ENCODE data around the gene MYLK4.

Gene MYLK4

DNA sequence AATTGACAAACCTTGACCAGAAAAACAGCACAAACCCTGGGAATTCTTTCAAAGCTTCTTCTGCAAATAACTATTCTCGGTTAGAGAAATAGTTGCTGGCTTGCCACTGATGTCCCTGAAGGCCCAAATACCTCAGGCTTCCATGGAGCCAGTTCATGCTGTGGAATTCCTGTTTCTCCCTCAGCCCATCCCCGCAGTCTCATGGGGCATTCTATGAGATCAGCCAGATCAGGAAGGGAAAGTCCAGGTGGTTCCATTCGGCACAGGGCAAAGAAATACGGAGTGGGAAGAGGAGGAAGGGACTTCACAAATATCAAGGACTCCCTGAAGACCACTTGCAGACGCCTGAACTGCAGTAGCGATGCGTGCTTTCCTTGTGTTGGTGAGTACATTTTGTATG lies 63.3 kb downstream of the MYLK4 start:
- ATAC-seq = no peak
- H3K4me3 Mint-ChIP-seq = no peak overlapping the region

DNA sequence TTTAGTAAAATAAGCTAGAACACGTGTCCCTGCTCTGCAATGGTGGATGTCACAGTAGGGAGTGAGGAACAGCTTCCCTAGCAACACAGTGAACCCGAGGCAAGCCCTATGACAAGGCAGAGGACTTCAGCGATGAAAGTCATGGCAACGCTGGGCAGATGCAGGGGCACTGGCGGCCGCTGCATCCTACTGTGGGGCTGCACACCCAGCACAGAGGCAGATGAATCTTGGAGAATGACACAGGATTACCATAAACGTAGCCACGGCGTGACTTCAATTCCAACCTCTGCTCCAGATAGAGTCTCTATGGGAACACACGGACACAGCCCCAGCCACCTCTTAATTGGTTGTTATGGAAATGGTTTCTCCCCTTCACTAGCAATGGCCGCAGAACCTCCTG lies 64.2 kb downstream of the MYLK4 start:
- ATAC-seq = no peak
- Mint-ChIP-seq H3K27me3 (no peaks in the 10 kb centered on the region), H3K4me1 (no peaks in the 10 kb centered on the region), H3K27ac (no peak overlapping the region), H3K9me3 (no peaks in the 10 kb centered on the region), H3K36me3 (no peaks in the 10 kb centered on the region), H3K4me3 (no peak overlapping the region)

More for the DNA sequence above, 63.3 kb downstream of the MYLK4 start:
- H3K27ac Mint-ChIP-seq = no peak overlapping the region
- no peaks in the 10 kb centered on the region for H3K27me3 Mint-ChIP-seq
- no peaks in the 10 kb centered on the region for H3K9me3 Mint-ChIP-seq
- H3K4me1 Mint-ChIP-seq = no peaks in the 10 kb centered on the region
- no peaks in the 10 kb centered on the region for H3K36me3 Mint-ChIP-seq

DNA sequence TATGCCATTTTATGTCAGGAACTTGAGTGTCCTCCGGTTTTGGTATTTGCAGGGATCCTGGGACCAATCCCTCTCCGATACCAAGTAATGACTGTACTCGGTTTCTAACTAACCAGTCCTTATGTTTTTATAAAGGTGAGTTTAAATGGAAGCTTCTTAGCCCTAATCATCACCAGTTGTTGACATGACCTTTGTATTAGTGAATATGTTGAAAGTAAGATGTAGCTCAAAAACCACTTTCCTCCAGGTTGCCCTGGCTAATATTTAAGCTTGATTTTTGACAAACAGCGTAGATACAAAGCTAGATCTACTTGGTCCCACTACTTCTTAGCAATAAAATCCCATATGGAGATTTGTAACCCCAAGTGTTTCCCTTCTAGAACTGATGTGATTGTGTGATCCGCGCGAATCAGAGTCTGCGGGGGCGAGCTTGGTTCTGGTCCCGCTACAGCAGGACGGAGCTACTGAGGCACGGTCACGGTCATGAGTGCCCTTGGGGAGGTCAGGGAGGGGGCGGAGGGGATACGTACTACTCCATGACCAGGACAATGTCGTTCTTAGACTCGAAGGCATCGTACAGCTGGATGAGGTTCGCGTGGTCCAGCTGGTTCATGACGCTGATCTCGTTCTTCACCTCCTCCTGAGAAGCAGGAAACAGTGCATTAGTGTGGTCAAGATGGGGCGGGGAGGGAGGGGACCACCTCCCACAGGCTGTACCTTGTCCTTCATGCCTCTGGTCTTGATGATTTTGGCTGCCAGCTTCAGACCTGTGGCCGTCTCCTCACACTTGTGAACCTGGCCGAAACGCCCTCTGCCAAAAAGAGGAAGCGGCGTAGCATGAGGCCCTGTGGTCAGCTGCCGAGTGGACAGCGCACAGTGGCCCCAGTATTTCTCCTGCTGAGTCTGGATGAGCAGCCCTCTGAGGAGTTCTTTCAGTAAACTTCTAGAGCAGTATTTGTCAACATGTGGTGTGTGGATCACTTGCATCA lies 65.7 kb downstream of the MYLK4 start:
- H3K4me1 Mint-ChIP-seq = no peaks in the 10 kb centered on the region
- no peaks in the 10 kb centered on the region for H3K27me3 Mint-ChIP-seq
- ATAC-seq = no peak
- no peaks in the 10 kb centered on the region for H3K36me3 Mint-ChIP-seq
- H3K27ac Mint-ChIP-seq = no peak overlapping the region
- H3K9me3 Mint-ChIP-seq = no peaks in the 10 kb centered on the region
- H3K4me3 Mint-ChIP-seq = no peak overlapping the region

DNA sequence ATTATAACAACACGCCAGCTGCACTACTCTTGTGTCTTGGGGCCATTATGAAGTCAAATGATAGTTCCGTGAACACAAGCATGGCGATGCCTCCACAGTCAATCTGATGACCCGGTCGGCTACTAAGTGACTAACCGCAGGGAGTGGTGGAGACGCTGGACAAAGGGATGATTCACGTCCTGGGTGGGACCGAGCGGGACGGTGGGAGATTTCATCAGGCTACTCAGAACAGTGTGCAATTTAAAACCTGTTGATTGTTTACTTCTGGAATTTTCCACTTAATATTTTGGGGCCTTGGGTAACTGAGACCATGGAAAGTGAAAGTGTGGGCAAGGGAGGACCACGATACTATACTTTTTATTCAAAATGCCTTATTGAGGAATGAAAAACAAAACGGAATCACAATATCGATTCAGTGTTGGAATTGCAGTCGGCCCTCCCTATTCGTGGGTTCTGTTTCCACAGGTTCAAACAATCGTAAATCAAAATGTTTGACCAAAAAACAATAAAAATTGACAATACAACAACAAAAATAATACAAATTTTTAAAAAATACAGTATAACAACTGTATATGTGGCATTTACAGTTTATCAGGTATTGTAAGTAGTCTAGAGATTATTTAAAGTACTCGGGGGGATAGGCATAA lies 66.5 kb downstream of the MYLK4 start:
- no peak for ATAC-seq
- Mint-ChIP-seq H3K4me1 (no peaks in the 10 kb centered on the region), H3K27me3 (no peaks in the 10 kb centered on the region), H3K9me3 (no peaks in the 10 kb centered on the region), H3K36me3 (no peaks in the 10 kb centered on the region), H3K4me3 (no peak overlapping the region), H3K27ac (no peak overlapping the region)

DNA sequence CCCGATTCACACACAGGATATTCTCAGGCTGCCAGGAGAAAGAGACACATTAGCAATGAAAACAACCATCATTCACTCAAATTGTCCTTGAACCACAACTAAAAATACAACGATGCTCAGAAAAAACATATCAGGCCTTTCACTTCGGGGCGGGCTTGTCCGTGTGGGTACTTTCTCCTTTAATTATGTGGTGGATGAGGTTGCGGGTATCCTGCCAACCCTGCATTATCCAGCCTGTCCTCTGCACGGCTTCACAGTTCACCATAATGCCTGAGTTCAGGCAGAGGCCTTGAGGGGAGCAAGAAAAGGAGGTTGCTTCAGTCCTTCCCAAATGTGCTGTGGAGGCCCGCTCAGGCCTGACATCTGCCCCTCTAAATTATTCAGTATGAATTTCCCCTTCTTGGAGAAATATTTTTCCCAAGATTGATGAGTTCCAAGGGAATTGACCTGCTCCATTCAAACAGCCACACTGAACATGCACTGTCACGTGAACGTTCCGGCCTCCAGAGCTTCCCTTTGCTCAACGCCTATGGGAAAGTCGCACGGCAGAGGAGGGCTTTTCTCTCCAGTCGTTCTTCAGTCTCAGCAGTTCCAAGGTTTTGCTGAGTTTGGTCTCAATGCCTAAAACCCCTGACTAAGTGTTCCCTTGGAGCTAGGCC lies 70.3 kb downstream of the MYLK4 start:
- Mint-ChIP-seq H3K4me1 (no peaks in the 10 kb centered on the region), H3K9me3 (no peaks in the 10 kb centered on the region), H3K27me3 (no peaks in the 10 kb centered on the region), H3K36me3 (no peaks in the 10 kb centered on the region), H3K4me3 (no peak overlapping the region), H3K27ac (no peak overlapping the region)
- ATAC-seq = no peak

DNA sequence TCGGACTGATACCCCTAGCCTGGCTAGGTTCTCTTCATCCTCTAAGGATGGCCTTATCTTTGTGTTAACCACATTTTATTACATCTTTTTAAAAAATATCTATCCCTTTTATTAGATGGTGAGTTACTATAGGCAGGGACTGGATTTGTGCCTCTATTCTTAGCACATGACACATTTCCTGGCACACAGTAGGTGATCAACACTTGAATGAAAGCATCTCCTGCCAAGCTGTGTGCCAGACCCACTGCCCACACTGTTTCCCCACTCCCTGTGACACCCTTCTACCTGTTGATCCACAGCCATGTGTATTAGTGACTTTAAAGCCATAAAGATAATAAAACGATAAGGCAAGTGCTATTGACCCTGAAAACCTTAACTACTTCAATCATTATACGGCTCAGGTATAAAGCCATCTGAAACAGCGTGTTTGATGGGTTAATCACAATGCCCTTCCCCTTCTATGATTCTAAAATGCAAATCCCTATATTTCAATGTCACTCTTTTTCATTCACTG lies 73.6 kb downstream of the MYLK4 start:
- no peaks in the 10 kb centered on the region for H3K27me3 Mint-ChIP-seq
- H3K36me3 Mint-ChIP-seq = no peaks in the 10 kb centered on the region
- H3K4me3 Mint-ChIP-seq = no peak overlapping the region
- no peak overlapping the region for H3K27ac Mint-ChIP-seq
- no peaks in the 10 kb centered on the region for H3K4me1 Mint-ChIP-seq
- no peaks in the 10 kb centered on the region for H3K9me3 Mint-ChIP-seq
- ATAC-seq = no peak

DNA sequence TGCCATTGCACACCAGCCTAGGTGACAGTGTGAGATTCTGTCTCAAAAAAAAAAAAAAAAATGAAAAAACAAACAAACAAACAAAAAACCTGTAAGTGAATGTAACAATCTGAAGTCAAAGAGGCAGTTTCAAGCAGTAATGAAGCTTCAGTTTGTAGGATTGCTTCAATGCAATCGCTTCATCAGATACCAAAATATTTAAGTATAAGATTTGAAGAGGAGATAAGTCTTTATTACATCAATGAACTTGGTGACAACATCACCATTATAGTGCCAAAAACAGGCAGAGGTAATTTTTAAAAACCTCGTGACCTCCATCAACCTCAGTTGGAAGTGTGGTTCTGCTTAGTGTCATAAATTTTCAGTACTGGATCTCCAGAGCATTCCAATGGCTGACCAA lies 74.7 kb downstream of the MYLK4 start:
- H3K27ac Mint-ChIP-seq = no peak overlapping the region
- no peaks in the 10 kb centered on the region for H3K4me1 Mint-ChIP-seq
- ATAC-seq = no peak
- no peaks in the 10 kb centered on the region for H3K36me3 Mint-ChIP-seq
- no peaks in the 10 kb centered on the region for H3K9me3 Mint-ChIP-seq
- no peaks in the 10 kb centered on the region for H3K27me3 Mint-ChIP-seq
- no peak overlapping the region for H3K4me3 Mint-ChIP-seq

DNA sequence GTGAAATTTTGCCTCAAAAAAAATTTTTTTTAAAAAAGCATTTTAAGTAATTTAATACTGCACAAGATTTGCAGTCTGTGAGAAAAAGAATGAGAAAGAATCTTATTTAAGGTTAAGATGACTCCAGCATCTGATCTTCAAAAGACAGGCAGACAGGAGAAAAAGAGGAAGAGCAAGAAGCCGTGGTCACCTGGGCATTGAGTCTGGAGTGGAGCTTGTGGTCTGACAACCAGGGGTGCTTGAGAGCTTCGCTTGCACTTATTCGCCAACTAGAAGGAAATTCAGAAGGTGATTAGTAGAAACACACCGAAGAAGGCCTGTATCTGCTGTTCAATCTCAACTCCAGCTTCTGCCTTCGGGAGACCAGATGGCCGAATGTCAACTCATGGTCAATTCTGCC lies 75.9 kb downstream of the MYLK4 start:
- Mint-ChIP-seq H3K9me3 (no peaks in the 10 kb centered on the region), H3K27ac (no peak overlapping the region), H3K36me3 (no peaks in the 10 kb centered on the region)

DNA sequence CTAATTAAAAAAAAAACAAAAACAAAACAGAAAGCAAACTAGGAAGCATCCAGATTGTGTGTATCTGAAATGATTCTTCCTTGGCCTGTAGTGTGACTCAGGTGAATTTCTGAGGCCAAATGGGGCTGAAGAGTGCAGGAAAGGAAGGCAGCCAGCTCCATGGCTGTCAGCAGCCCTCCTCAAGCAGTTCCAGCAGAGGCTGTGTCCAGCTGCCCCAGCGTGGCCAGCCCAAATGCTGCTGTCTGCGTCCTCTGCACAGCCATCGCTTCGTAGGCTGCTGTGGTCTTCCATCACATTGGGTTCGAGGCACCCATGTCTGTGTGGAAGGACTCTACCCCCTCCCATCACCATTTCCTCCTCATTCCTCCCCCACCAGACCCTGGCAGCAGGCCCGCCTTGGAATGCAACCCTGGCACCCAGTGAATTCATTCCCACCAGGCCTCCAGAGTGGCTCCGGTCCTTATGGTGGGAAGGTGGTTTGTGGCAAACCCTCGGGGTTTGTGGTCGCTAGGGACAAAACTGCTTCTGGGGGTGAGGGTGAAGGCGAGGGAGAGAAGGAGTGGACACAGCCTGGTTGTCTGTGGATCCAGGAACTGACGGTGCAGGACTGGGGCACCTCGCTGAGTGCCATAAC lies 81.5 kb downstream of the MYLK4 start:
- Mint-ChIP-seq H3K4me1 (no peaks in the 10 kb centered on the region), H3K9me3 (no peaks in the 10 kb centered on the region), H3K4me3 (no peak overlapping the region), H3K27me3 (no peaks in the 10 kb centered on the region), H3K36me3 (no peaks in the 10 kb centered on the region), H3K27ac (no peak overlapping the region)
- no peak for ATAC-seq

More for the DNA sequence above, 75.9 kb downstream of the MYLK4 start:
- Mint-ChIP-seq H3K4me3 (no peak overlapping the region), H3K4me1 (no peaks in the 10 kb centered on the region), H3K27me3 (no peaks in the 10 kb centered on the region)
- no peak for ATAC-seq

DNA sequence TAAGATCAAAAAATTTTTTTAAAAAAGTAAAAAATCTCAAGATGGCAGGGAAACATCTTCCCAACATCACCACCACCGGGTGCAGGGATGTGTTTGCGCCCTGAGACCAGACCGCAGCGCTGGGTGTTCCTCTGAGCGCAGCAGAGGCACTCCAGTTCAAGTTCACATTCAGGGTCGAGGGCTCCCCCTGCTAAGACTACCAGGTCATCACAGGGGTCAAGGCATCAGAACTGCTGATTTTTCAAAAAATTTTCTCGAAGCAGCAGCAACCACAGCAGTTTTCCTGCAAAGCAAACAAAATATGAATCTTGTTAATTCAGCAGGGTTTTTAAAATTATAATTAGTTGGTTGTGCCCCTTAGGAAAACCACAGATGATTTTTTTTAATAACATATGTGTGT lies 83.1 kb downstream of the MYLK4 start:
- no peak for ATAC-seq
- H3K27me3 Mint-ChIP-seq = no peaks in the 10 kb centered on the region

DNA sequence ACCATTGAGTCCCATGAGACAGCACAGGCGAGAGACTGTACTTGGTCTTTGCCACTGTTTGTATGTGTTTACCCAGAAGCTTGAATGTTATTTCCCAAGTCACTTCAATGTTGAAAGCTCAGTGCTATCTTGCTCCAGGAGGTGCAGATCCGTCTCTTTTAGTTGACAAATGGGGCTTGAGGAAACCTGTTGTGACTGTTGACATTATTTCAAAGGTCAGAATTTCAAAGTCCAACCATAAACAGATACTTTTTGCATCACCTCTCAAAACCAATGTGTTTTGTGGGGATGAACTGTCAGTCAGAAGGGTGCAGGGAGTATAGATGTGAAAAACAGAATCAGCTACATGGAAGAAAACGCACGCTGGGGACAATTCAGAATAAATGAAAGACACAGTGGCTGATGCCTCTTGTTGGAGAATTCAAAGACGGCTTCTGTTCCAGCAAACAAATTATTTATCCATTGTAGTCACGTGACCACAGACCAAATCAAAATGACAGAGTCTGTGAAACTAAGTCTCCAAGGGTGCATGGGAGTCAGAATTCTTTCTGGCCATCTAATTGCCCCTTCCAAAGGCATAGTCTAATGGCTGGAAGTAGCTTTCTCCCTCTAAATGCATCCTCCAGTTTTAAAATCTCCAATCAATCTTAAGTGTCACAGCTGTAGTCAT lies 83.7 kb downstream of the MYLK4 start:
- Mint-ChIP-seq H3K9me3 (peaks cover 5% of the 10 kb centered on the region), H3K4me3 (no peak overlapping the region), H3K27ac (no peak overlapping the region), H3K27me3 (no peaks in the 10 kb centered on the region), H3K36me3 (peaks cover 5% of the 10 kb centered on the region), H3K4me1 (peaks cover 8% of the 10 kb centered on the region)
- no peak for ATAC-seq

More for the DNA sequence above, 83.1 kb downstream of the MYLK4 start:
- Mint-ChIP-seq H3K27ac (no peak overlapping the region), H3K4me3 (no peak overlapping the region), H3K4me1 (peaks cover 7% of the 10 kb centered on the region), H3K9me3 (peaks cover 5% of the 10 kb centered on the region), H3K36me3 (peaks cover 5% of the 10 kb centered on the region)

DNA sequence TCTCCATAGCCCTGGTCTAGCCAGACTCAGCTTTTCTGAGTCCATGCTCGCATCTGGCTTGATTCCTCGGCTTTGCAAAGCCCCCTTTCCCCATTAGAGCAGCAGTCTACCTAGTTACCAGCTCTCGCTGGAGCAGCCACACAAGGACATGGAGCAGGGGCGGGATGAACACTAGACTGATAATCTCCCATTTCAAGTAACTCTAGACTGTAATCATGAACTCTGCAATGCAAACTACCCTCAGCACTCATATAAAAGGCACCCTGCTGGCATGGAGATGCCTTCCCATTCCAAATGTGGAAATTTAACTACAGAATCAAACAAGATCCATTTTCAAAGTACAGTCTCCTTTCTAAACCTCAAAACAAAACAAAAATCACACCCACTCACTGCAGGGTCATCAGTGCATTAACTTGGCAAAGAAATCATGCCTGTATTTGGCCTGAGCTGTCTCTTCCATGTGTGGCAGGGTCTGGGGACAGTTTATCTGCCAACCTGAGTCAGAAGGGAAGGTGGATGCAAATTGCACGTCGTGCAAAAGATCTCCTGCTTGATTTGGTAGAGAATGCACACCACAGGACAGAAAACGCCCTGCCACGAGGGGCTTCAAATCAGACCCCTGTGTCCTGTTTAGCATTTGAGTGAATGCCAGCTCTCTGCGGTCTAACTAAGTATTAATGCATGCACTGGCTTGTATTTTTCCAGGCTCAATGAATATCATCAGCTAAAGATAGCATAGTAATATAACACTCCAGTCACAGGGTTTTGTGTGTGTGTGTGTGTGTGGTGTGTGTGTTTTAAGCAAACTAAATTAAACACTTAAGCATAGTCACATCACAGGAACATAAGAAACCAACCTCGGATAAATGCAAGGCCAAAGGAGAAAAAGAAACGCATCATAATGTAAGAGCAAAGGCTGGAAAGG lies 85.3 kb downstream of the MYLK4 start:
- no peak for ATAC-seq
- H3K4me1 Mint-ChIP-seq = peaks cover 21% of the 10 kb centered on the region
- H3K36me3 Mint-ChIP-seq = peaks cover 5% of the 10 kb centered on the region
- no peaks in the 10 kb centered on the region for H3K27me3 Mint-ChIP-seq
- H3K9me3 Mint-ChIP-seq = peaks cover 5% of the 10 kb centered on the region
- H3K4me3 Mint-ChIP-seq = no peak overlapping the region
- no peak overlapping the region for H3K27ac Mint-ChIP-seq

DNA sequence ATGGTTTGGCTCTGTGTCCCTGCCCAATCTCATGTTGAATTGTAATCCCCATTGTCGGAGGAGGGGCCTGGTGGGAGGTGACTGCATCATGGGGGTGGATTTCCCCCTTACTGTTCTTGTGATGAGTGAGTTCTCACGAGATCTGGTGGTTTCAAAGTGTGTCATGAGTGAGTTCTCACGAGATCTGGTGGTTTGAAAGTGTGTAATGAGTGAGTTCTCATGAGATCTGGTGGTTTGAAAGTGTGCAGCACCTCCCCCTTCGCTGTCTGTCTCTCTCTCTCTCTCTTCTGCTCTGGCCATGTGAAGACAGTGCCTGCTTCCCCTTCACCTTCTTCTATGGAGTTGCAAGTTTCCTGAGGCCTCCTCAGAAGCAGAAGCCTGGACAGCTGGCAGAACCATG lies 87.6 kb downstream of the MYLK4 start:
- no peaks in the 10 kb centered on the region for H3K27me3 Mint-ChIP-seq
- H3K36me3 Mint-ChIP-seq = peaks cover 5% of the 10 kb centered on the region
- no peak for ATAC-seq
- H3K27ac Mint-ChIP-seq = peak overlapping the region; percentile 14
- peaks cover 42% of the 10 kb centered on the region for H3K4me1 Mint-ChIP-seq
- H3K4me3 Mint-ChIP-seq = no peak overlapping the region
- H3K9me3 Mint-ChIP-seq = peaks cover 5% of the 10 kb centered on the region

DNA sequence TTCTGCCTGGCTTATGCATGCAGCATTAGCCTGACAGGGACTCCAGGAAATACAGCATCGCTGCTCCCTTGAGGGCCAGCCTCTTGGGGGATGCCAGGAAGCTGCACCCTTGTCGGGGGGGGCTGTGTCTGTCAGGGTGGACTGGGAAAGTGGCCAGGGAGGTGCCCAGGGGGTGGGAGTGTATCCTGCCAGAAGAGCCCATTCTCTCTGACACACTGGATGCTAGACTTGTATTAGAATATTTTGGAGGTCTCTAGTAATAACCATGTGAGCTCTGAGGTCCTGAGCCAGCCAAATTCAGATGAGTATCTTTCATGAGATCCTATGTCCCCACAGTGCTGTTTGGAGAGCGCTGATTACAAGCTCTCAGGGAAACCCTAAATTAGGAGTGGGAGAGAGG lies 89.1 kb downstream of the MYLK4 start:
- no peak overlapping the region for H3K4me3 Mint-ChIP-seq
- peaks cover 54% of the 10 kb centered on the region for H3K4me1 Mint-ChIP-seq
- H3K27ac Mint-ChIP-seq = peak overlapping the region; percentile 66
- H3K27me3 Mint-ChIP-seq = no peaks in the 10 kb centered on the region
- H3K9me3 Mint-ChIP-seq = peaks cover 5% of the 10 kb centered on the region
- H3K36me3 Mint-ChIP-seq = peaks cover 5% of the 10 kb centered on the region
- ATAC-seq = no peak

Measured in stimulated activated memory B cell treated with anti-CD40 and anti-IgM and Interleukin-4, amounts not matched to agents 10 μg/mL and 1 μg/mL and 100 μg/mL, for 72 hours (primary cell).